HG03521 (cell line): ENCODE results near the gene KANK4.

Source experiments
- ATAC-seq: cut with Tn5 transposase; IDR thresholded peaks from one replicate; pipeline ENCODE4 v1.9.1; 2021; ENCODE audit warnings: mild to moderate bottlenecking, moderate library complexity; ENCODE audit not compliant: unreplicated experiment

KANK4 gene

GRCh38 chr1:62337706-62338631 lies 18.7 kb upstream of the KANK4 start:
- no peak for ATAC-seq

DNA sequence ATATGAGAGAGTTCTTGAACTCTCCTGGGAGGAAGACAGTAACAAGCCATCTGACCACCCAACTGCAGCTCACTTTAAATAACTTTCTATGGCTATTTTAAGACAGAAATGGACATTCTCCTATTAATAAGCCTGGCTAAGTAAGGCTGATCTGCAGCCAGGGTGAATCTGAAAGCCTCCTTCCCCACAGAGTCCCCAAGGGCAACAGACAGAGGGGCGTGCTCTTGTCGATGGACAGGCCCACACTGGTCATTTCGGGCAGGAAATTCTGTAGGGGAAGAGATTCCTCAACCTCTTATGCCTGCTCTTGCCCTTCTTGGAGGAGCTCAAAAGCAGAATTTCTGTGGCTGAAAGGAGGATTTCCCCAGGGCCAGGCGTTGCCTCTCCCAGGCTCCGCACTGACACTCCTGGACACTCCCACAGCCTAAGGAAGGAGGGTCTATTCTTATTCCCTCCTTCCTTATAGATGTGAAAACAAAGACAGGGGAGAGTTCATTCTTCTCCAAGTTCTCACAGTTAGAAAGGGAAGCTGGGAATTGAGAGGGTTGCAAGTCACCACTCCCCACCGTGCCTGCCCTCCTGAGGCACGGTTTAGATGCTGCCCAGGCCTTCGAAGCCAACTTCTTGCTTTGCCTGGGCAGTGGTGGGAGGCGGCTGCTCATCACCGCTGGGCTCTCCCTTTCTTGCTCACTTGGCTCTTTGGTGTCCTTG lies 17.9 kb upstream of the KANK4 start:
- no peak for ATAC-seq

DNA sequence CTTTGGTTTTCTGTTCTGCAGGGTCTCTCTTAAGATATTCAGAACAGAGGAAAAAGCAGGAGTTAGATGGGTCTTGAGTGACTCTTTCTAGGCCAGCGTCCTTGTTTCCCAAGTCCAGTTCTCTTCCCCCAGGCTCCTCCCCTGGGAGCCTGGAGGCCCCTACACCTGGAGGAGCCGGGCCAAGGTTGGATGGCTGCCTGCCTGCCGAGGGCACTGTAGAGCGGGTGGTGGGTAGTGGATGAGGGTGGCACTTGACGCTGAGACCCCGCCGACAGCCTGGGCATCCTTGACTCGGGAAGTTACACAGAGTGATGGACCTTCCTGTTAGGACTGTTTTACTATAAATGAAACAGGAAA lies 17.4 kb upstream of the KANK4 start:
- no peak for ATAC-seq

- no peak for ATAC-seq
Measured at GRCh38 chr1:62335656-62336055, 16.4 kb upstream of the KANK4 start.

DNA sequence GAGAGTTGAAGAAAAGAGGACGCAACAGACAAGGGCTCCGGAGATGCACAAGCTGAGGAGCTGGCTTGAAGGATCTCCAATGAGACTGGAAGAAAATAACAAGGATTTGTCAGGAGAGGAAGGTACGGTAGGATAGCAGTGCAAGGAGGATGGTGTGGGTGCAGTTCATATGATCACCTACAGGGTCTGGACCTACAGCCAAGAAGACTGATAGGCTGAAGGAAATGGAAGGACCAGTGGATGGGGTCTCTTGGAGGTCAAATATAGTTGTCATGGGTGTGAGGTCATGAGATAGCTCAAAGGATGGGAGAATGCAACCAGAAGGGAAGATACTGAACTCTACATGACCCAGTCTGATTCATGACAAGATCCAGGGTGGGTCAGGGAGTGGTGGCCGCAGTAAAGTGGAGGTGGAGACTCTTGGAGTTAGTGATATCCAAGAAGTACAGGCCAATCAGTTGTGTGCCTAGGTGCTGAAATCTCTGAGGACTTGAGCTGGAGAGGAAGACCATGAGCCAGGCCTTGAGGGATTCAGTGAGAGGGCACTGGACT lies 15.3 kb upstream of the KANK4 start:
- no peak for ATAC-seq

DNA sequence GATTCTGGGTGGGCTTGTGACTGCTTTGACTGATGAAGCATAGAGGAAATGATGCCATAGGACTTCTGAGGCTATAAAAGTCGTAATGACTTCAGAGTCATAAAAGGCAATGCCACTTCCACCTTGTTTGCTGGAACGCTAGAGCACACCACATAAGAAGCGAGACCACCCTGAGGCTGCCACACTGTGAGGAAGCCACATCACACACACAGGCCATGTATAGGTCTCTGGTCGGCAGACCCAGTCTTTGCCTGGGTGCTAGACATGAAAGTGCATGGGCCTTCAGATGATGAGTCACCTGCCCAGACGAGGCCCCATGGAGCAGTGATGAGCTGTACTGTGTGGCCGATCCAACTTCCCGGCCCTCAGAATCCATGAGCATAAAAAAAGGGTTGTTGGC lies 14.2 kb upstream of the KANK4 start:
- ATAC-seq: no peak

GRCh38 chr1:62327360-62328055 lies 8.3 kb upstream of the KANK4 start:
- ATAC-seq: no peak

- no peak for ATAC-seq
Measured at GRCh38 chr1:62325681-62326080, 6.4 kb upstream of the KANK4 start.

- no peak for ATAC-seq
Measured at GRCh38 chr1:62325081-62325480, 5.8 kb upstream of the KANK4 start.

DNA sequence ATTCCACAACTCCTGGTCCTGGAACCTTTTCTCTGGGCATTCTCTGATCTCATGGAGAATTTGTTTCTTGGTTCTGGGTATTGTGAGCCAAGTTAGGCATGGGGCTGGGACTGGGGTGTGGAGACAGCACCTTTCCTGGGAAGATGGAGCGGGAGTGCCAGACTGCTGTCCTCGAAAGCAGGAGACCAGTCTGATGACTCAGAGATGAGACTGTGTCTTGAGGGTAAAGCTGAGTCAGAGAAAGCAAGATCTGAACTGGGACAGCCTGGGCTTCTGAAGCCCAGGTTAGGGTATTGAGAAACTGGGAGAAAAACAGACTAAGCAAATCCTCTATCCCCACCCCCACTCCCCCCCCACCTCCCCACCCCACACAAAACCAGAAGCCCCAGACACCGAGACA lies 2.2 kb upstream of the KANK4 start:
- ATAC-seq: no peak

DNA sequence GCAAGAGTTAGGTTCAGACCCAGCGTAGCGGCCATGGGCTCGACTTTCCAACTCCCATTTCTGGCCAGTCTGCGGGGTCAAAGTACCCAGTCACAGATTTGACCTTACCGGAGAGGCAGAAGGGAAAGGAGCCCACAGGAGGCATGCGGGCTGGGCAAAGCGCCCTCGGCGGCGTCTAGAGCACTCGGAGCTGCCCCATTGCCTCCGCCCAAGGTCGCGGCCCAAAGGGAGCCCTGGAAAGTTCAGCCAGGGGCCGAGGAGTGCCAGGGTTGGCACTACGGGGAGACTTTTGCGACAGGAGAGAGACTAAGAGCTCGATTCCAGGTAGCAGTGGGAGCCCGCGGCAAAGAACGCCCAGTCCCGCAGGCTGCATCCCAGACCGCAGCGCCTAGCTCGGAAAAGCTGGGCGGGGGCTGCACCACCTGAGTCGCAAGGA lies 896 bp downstream of the KANK4 start:
- no peak for ATAC-seq

DNA sequence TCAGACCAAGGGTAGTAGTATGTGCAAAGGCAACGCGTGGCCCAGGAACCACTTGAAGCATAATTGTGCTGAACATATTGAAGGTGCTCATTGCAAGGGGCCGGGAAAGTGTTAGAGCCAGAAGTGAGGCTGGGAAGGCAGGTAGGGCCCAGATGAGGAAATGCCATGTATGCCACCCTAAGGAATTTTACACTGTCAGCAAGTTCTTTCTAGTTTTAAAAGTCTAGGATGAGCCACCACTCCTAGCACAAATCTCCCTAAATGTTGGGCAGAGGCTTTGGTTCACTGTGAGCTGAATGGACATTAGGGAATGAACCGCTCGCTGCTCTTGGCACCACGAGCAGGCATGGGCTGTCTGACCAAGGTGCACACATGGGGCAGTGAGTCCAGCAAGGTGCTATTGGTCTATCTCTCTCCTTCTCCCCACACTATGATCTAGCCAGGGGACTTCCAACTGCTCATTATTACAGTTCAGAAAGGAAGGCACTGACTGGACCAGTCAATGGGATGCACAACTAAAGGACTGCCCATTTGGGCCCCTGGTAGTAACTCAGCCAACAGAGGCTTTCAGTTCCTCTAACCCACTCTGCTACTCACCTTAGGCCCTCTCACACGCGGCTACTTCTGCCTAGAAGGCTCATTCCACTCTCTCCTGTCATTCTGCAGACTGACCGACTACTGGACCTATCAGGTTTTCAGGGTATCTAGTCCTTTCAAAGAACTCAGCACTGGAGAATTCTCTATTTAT lies 2.0 kb downstream of the KANK4 start:
- ATAC-seq: no peak

- no peak for ATAC-seq
Measured at GRCh38 chr1:62316135-62316534, 3.1 kb downstream of the KANK4 start.

DNA sequence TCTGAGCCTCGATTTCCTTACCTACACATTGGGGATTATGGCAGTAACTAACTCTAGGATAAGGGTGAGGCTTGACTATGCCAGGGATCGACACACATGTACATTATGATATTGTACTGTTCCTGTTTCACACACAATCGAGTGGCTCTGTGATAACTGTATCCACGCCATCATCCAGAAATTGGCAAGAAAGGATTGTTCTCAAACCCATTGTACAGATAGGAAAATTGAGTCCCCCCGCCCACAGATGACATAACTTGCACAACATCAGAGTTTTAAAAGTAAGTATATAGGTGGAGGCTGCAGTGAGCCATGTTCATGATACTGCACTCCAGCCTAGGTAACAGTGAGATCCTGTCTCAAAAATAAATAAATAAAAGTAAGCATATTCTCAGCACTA lies 3.8 kb downstream of the KANK4 start:
- no peak for ATAC-seq

DNA sequence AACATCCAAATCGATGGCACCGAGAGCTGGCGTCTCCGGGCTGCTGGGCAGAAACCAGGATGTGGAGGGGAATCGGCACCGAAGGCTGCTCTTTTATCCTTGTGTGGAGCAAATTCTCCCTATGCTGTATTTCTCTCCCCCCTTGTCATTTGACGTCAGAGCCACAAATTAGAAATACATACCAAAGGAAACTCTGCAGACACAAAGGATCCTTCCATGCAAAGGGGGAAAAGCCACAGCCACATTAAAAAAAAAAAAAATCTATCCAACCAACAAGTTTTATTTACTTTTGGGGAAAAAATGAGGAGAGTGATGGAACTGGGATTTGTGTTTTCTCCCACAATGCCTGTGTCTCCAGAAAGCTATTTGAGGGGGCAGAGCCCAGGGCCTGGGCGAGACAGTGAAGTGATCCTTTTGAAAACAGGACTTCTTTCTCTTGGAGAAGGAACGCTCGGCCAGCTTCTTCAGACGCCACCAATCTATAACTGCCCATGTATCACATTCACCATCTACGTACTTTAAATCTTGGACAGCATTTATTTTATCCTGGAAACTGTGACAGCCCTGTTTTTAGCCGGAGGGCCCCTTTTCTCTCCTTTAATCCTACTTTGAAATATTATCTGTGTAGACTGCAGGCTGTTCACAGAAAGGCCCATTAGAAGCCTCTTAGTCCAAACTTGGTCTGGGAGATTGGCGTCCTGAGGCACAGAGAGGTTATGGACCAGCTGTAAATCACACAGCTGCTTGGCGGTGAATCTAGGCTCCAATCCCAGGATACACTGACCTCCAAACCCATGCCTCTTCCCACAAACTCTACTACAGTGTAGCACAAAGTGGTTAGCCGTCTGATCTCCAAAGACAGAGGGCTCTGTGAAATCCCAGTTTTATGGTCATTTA lies 4.5 kb downstream of the KANK4 start:
- ATAC-seq: no peak

DNA sequence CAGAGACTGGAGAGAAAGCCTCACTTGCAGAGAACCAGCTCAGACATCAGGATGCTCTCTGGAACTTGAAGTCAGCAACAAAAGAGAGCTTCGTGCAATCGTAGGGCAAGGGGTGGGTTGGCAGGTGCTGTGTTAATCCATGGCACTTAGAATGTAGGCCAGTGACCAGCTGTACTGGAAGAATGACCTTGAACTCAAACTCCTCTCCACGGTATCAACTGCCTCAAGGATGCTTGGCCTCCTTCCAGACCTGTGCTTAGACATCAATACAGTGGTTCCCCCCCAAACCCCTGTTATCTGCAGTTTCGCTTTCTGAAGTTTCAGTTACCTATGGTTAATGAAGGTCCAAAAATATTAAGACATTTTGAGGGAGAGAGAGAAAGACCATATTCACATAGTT lies 6.5 kb downstream of the KANK4 start:
- ATAC-seq: no peak

GRCh38 chr1:62311473-62311943 lies 7.7 kb downstream of the KANK4 start:
- no peak for ATAC-seq

DNA sequence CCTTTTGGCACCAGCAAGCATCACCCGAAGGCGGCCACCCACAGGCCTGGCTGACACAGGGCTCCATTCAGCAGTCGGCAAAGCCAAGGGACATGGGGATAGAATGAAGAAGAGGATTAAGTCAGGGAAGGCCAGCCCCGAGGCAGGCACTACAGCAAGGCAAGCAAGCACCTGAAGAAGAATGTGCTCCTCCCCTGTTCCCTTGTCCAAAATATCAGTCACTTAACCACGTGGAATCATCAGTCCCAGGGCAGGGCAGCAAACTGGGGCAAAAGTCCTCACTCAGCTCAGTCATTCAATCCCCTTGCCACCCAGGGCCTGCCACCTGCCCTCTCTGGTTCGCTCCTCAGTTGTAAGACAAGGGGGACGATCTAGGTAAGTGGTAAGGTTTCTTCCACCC lies 9.3 kb downstream of the KANK4 start:
- ATAC-seq: no peak

DNA sequence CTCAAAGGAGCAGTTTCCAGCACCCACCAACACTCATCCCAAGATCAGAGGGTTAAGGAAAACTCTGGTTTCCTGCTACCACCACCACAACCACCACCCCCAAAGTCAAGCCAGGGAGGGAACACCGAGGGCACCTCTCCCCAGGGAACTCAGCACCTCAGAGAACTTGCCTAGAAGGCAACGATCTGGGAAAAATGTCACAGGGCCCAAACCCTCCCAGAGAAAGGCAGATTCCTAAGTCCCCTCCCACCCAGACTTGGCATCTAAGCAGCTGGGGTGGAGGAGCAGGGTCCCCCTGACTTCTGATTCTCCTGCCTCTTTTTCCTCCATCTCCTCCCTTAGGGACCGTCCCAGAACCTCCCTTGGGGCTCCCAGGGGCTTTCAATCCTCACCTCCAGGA lies 10.6 kb downstream of the KANK4 start:
- ATAC-seq: no peak
